ENCODE data around the gene ACACA.

Gene ACACA

GRCh38 chr17:37133136-37133535 lies 273.5 kb downstream of the ACACA start:
- Histone ChIP-seq H3K36me3 (peaks cover 25% of the 10 kb centered on the region), H3K9me3 (no peaks in the 10 kb centered on the region), H3K4me3 (ENCODE audit: low read depth, low read length) (no peak overlapping the region), H3K4me1 (peaks cover 31% of the 10 kb centered on the region), H3K27me3 (no peaks in the 10 kb centered on the region)
- DNase-seq: no peak
- TF ChIP-seq, protein P1, sequence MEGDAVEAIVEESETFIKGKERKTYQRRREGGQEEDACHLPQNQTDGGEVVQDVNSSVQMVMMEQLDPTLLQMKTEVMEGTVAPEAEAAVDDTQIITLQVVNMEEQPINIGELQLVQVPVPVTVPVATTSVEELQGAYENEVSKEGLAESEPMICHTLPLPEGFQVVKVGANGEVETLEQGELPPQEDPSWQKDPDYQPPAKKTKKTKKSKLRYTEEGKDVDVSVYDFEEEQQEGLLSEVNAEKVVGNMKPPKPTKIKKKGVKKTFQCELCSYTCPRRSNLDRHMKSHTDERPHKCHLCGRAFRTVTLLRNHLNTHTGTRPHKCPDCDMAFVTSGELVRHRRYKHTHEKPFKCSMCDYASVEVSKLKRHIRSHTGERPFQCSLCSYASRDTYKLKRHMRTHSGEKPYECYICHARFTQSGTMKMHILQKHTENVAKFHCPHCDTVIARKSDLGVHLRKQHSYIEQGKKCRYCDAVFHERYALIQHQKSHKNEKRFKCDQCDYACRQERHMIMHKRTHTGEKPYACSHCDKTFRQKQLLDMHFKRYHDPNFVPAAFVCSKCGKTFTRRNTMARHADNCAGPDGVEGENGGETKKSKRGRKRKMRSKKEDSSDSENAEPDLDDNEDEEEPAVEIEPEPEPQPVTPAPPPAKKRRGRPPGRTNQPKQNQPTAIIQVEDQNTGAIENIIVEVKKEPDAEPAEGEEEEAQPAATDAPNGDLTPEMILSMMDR (IDR thresholded peaks at IDR 0.05; ENCODE audit: low read depth, low read length): no peak

DNA sequence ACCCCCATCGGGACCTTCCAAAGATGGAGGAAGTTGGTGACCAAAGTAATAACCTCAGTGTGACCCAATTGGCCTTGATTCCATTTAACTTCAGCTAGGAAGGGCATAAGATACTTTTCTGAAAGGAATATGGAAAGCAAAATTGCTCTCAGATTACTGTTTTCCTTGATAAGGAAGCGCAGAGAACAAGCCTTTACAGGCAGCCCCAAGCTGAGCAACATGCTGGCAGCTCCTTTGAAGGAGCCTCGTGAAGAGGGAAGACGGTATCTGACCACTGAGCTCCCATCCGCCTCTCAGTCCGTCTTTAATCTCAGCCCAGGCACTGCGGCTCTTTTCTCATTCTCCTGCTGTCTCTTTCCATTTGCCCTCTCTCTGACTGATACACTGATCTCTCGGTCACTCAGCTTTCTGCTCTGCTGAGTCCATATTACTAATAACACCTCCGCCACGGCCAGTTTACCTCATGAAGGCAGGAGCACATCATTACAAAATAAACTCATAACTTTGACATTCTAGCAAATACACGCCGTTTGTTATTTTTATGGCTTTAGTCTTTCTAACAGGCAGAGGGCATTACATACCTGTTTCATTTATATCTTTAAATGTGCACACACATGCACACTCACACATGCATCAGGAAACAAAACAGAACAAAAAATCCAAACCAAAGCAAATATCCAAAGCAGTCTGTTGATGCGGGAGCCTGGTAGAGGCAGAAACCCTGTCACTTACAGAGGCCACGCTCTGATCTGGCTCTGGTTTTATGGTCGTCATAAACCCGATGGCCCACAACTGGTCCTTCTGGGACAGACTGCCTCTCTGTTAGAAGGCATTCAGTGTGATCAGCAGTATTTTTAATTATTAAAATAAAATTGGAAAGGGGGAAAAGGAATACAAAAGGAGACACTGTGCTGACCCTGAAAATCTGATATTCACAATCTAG lies 274.7 kb downstream of the ACACA start:
- no peak for DNase-seq
- H3K27me3 ChIP-seq: no peaks in the 10 kb centered on the region
- H3K4me1 ChIP-seq: peaks cover 28% of the 10 kb centered on the region
- TF ChIP-seq, protein P1 (IDR thresholded peaks at IDR 0.05; ENCODE audit: low read depth, low read length): no peak
- H3K36me3 ChIP-seq: peaks cover 31% of the 10 kb centered on the region
- H3K4me3 ChIP-seq (ENCODE audit: low read depth, low read length): no peak overlapping the region
- no peaks in the 10 kb centered on the region for H3K9me3 ChIP-seq

- Histone ChIP-seq H3K36me3 (peaks cover 40% of the 10 kb centered on the region), H3K9me3 (no peaks in the 10 kb centered on the region), H3K4me3 (ENCODE audit: low read depth, low read length) (no peak overlapping the region), H3K27me3 (no peaks in the 10 kb centered on the region), H3K4me1 (peaks cover 34% of the 10 kb centered on the region)
- TF ChIP-seq, protein P1 (IDR thresholded peaks at IDR 0.05; ENCODE audit: low read depth, low read length): no peak
- no peak for DNase-seq
These were observed 275.6 kb downstream of the ACACA start for GRCh38 chr17:37130984-37131446.

DNA sequence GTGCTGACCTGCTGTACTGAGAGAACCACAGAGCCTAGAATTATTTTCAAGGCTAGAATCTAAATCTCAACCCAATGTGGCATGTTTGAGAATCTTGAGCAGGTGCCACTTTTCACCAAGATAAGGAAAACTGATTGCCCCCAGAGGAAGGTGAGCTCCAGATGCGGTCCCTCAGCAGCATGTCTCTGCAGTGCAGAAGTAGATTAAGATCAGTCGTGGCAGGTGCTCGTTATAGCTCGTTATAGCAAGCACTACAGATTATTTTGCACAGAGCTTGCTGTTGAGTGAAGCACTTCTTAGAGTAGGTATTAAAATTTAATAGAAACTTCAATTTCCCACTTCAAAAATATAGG lies 281.8 kb downstream of the ACACA start:
- peaks cover 16% of the 10 kb centered on the region for H3K4me1 ChIP-seq
- TF ChIP-seq, protein P1 (IDR thresholded peaks at IDR 0.05; ENCODE audit: low read depth, low read length): no peak
- H3K4me3 ChIP-seq (ENCODE audit: low read depth, low read length): no peak overlapping the region
- H3K9me3 ChIP-seq: no peaks in the 10 kb centered on the region
- peaks cover 80% of the 10 kb centered on the region for H3K36me3 ChIP-seq
- DNase-seq: no peak
- H3K27me3 ChIP-seq: no peaks in the 10 kb centered on the region

DNA sequence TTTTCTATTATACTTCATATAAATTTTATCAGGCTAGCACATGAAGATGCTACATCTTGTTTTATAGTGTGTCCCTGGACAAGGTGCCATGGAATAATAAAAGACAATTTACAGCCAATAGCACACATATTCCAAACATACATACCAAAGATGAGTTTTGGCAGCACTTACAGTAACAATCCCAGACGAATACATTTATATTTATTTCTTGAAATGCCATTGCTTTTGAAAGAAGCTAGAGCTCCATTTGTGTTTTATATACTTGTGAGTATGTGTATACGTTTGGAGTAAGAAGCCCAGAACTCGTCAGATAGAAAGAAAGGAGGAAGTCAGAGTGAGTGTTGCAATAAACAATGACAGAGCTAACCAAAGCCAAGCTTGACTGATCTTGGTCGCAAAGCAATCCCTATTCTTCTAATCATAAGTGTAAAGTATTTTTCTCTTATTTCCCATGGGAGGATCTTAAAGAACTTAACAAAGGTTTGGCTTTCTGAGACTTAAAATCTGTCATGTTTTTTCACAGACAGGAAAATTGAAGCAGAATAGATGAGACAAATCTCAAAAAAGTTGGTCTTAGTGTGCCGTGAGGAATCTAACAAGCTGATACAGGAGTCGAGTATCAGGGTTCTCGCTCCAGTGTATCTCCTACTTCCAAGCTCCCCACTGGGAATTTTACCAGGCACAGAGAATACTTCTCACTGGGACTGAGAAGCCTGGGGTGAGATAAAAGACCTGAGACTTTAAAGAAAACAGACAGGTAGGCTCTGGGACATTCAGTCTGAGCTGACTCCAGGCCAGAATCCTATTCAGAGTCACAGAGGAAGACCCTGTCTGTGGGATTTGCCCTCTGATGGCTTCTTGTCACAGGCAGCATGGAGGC lies 282.5 kb downstream of the ACACA start:
- peaks cover 74% of the 10 kb centered on the region for H3K36me3 ChIP-seq
- peaks cover 16% of the 10 kb centered on the region for H3K4me1 ChIP-seq
- H3K4me3 ChIP-seq (ENCODE audit: low read depth, low read length): no peak overlapping the region
- no peaks in the 10 kb centered on the region for H3K9me3 ChIP-seq
- no peak for DNase-seq
- TF ChIP-seq, protein P1 (IDR thresholded peaks at IDR 0.05; ENCODE audit: low read depth, low read length): no peak
- no peaks in the 10 kb centered on the region for H3K27me3 ChIP-seq

Measured in BE2C (cell line).